ENCODE results near the gene KIF5B.

- TF ChIP-seq POLR2A (IDR thresholded peaks at IDR 0.05; ENCODE audit: low read length) (no peak), GATA1 (IDR thresholded peaks at IDR 0.05; ENCODE audit: low read depth, low read length) (no peak)
Observed at GRCh38 chr10:31978156-31978483, 78.1 kb downstream of the KIF5B start.

All from erythroblast (primary cell).